ENCODE data around the gene GABRB2. TPM values are rescaled to one million over a fixed set of nuclear protein-coding genes. Genes with fewer than 3 reads are reported as not detected.

The GABRB2 gene
- total and polyA plus RNA-seq, 2 of the 13 experiments (the other 11 are each of a cell fraction or from before 2014, with no cell fraction given): 0.01 TPM; not detected in 1

DNA sequence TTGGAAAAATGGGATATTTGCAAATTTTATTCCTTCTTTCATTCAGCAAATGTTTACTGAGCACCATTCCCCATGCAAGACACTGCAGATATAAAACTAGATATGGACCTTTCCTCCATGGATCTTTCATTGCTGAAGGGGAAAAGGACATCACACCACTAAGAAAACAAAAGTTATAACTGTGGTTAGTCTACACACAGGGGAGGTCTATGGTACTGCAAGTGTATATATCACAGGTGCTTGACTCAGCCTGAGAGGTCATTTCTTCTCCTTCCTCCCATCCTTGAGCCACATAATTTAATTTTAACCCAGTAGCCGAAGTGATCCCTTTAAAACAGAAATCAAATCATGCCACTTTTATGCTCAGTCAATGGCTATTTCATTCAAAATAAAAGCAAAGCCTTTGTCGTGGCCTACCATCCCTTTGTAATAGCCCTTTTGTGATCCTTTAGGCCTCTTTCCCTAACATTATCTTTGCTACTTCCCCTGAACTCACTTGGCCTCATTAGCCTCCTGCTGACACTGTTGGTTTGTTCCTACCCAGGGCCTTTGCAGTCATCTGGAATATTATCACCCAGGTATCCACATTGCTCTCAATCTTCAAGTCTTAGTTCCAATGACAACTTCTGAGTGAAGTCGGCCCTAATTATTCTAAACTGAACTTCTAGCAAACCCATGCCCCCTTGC is 213.2 kb downstream of the GABRB2 start:
- no peak overlapping the region for H2AFZ ChIP-seq (ENCODE audit: low read length)
- H3K9me3 ChIP-seq (ENCODE audit: low read length): no peaks in the 10 kb centered on the region
- H3K27ac ChIP-seq (ENCODE audit: extremely low read length, insufficient read depth, low read length): no peak overlapping the region
- no peak overlapping the region for H3K4me2 ChIP-seq (ENCODE audit: low read depth, low read length)
- no peaks in the 10 kb centered on the region for H3K27me3 ChIP-seq (ENCODE audit: control insufficient read depth in 1 of 2, insufficient read depth in 2 of 2, low read length in 2 of 2)
- no peaks in the 10 kb centered on the region for H4K20me1 ChIP-seq (ENCODE audit: insufficient read depth, low read length)
- in situ Hi-C loops (cut with HindIII; ENCODE audit: extremely low pct_ligation_motif_present, low pct_unique_long_range_greater_than_20kb): no loop called here
- DNase-seq (ENCODE audit: low spot score): no peak
- H3K4me1 ChIP-seq (ENCODE audit: insufficient read depth, low read length): peaks cover 9% of the 10 kb centered on the region; the same call in 1 of the 2 replicates
- no peak for FAIRE-seq
- H3K9ac ChIP-seq (ENCODE audit: insufficient read depth, low read depth, low read length): no peak overlapping the region
- BruUV-seq (replicated peaks): no TSS peak
- H3K4me3 ChIP-seq (replicated peaks in 1 of 3; ENCODE audit: insufficient read depth in 1 of 3, low read depth in 2 of 3, low read length in 3 of 3): no peak overlapping the region
- no peaks in the 10 kb centered on the region for H3K36me3 ChIP-seq (replicated peaks in 1 of 2; ENCODE audit: control insufficient read depth in 1 of 2, insufficient read depth in 2 of 2, low read length in 2 of 2)
- TF ChIP-seq ZNF768 (CRISPR knock-in tag; IDR thresholded peaks at IDR 0.05) (no peak), PHF20 (CRISPR knock-in tag; IDR thresholded peaks at IDR 0.05) (no peak), HNF4G (IDR thresholded peaks at IDR 0.05; ENCODE audit: borderline replicate concordance, low read depth, low read length) (no peak), HNF4G (CRISPR knock-in tag; IDR thresholded peaks at IDR 0.05; ENCODE audit: borderline replicate concordance, low read depth) (no peak), MYNN (CRISPR knock-in tag; IDR thresholded peaks at IDR 0.05; ENCODE audit: low read depth) (no peak), NFYB (CRISPR knock-in tag; IDR thresholded peaks at IDR 0.05) (no peak), ZNF550 (CRISPR knock-in tag; IDR thresholded peaks at IDR 0.05; ENCODE audit: borderline replicate concordance) (no peak), ZNF282 (IDR thresholded peaks at IDR 0.05; ENCODE audit: partially characterized antibody) (no peak), SMARCE1 (IDR thresholded peaks at IDR 0.05; ENCODE audit: borderline replicate concordance) (no peak)
- TF ChIP-seq, protein P1, sequence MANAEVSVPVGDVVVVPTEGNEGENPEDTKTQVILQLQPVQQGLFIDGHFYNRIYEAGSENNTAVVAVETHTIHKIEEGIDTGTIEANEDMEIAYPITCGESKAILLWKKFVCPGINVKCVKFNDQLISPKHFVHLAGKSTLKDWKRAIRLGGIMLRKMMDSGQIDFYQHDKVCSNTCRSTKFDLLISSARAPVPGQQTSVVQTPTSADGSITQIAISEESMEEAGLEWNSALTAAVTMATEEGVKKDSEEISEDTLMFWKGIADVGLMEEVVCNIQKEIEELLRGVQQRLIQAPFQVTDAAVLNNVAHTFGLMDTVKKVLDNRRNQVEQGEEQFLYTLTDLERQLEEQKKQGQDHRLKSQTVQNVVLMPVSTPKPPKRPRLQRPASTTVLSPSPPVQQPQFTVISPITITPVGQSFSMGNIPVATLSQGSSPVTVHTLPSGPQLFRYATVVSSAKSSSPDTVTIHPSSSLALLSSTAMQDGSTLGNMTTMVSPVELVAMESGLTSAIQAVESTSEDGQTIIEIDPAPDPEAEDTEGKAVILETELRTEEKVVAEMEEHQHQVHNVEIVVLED (CRISPR knock-in tag; IDR thresholded peaks at IDR 0.05; ENCODE audit: borderline replicate concordance): no peak
- intact Hi-C loops (cut with micrococcal nuclease; ENCODE audit: unreplicated experiment): no loop called here
- WGBS (ENCODE audit: low lambda C conversion rate): 7% methylated on average over 3 of the region's 3 CpGs
- H3K79me2 ChIP-seq (ENCODE audit: insufficient read depth, low read length): no peaks in the 10 kb centered on the region
- ChIA-PET POLR2A (no interaction called here), CTCF (ENCODE audit: low intra/inter-chr PET ratio, low total read pairs) (no interaction called here)
- no peak for ATAC-seq
